Endothelial cell of umbilical vein (primary cell): ENCODE measurements around the gene RBMS3. TPM values are rescaled to one million over a fixed set of nuclear protein-coding genes. Genes with fewer than 3 reads are reported as not detected.

Source experiments
- BruUV-seq: library from RNA; stranded (reverse); fragments of 400-500 nt; replicated peaks from 2 replicates; lab custom pipeline; 2021; lab: Mats Ljungman, UMichigan
- CTCF ChIA-PET: fragments of 300-600, 350-600 bp; sonication (Branson Sonifier 250); formaldehyde crosslinking; loops from one replicate; lab custom pipeline; 2021; ENCODE audit warnings: antibody characterized with exemption, inconsistent platforms; lab: Charles Lee
- POLR2A ChIA-PET: fragments of 300-600, 350-600 bp; sonication (Branson Sonifier 250); formaldehyde crosslinking; loops from one replicate; lab custom pipeline; 2021; ENCODE audit warnings: antibody characterized with exemption, inconsistent platforms; lab: Charles Lee
- DNase-seq: peaks from one replicate; pipeline ENCODE4 v3.0.0-alpha.2; 2011; ENCODE audit warnings: low read depth, low spot score
- FAIRE-seq: peaks from 2 replicates; lab custom pipeline; 2011; peaks lifted over from hg19 to GRCh38; lab: Jason Lieb, UNC
- H2AFZ ChIP-seq: 2 replicates; pipeline ENCODE4 v1.6.0; 2012; ENCODE audit warnings: low read depth, low read length, control low read depth, inconsistent platforms
- H3K27ac ChIP-seq: 2 replicates; pipeline ENCODE4 v1.5.1; 2011; ENCODE audit warnings: low read depth, mild to moderate bottlenecking, control low read depth, low read length, moderate library complexity; ENCODE audit not compliant: insufficient read depth
- H3K27me3 ChIP-seq, 2 experiments: 2 replicates each; pipeline versions ENCODE4 v1.6.0 to v1.6.1; 2011; ENCODE audit warnings: low read length in 2 of 2, mixed read lengths in 1 of 2; ENCODE audit not compliant: control insufficient read depth in 2 of 2, insufficient read depth in 2 of 2
- H3K36me3 ChIP-seq, 2 experiments: 2 replicates in 1 of 2; 3 replicates in 1 of 2; pipeline ENCODE4 v1.5.1; 2011; ENCODE audit warnings: low read length in 2 of 2, mild to moderate bottlenecking in 1 of 2, moderate library complexity in 1 of 2; ENCODE audit not compliant: control insufficient read depth in 2 of 2, insufficient read depth in 2 of 2; ENCODE audit errors: extremely low read depth in 1 of 2
- H3K4me1 ChIP-seq: 3 replicates; pipeline ENCODE4 v1.5.1; 2011; ENCODE audit warnings: mild to moderate bottlenecking, low read length; ENCODE audit not compliant: control insufficient read depth, insufficient read depth; ENCODE audit errors: extremely low read depth
- H3K4me2 ChIP-seq: 2 replicates; pipeline ENCODE4 v1.6.1; 2011; ENCODE audit warnings: low read length, control low read depth, mixed read lengths; ENCODE audit not compliant: insufficient read depth
- H3K4me3 ChIP-seq, 3 experiments: fragments of 200-600 bp in 1 of 3; sonication (generic), shearing (Covaris generic) in 1 of 3; replicated peaks in 1 of 3; 2 replicates each; pipeline ENCODE4 v1.5.1; 2011 to 2016; ENCODE audit warnings: control low read depth in 3 of 3, low read length in 3 of 3, mild to moderate bottlenecking in 2 of 3, inconsistent platforms in 1 of 3, low read depth in 1 of 3, moderate library complexity in 1 of 3; ENCODE audit not compliant: insufficient read depth in 1 of 3
- H3K79me2 ChIP-seq: 2 replicates; pipeline ENCODE4 v1.6.0; 2012; ENCODE audit warnings: low read length, inconsistent platforms; ENCODE audit not compliant: control insufficient read depth, insufficient read depth
- H3K9ac ChIP-seq: replicated peaks from 2 replicates; pipeline ENCODE3; 2011; ENCODE audit warnings: low read length, control low read depth; ENCODE audit not compliant: insufficient read depth; ENCODE audit errors: extremely low read depth
- H3K9me1 ChIP-seq: replicated peaks from 3 replicates; pipeline ENCODE4 v1.6.0; 2011; ENCODE audit warnings: mild to moderate bottlenecking, low read length; ENCODE audit not compliant: control insufficient read depth, insufficient read depth; ENCODE audit errors: extremely low read depth
- H3K9me3 ChIP-seq: replicated peaks from 2 replicates; pipeline ENCODE4 v1.5.1; 2012; ENCODE audit warnings: low read length, inconsistent platforms; ENCODE audit not compliant: control insufficient read depth, insufficient read depth
- H4K20me1 ChIP-seq: replicated peaks from 2 replicates; pipeline ENCODE3; 2011; ENCODE audit warnings: mild to moderate bottlenecking, low read length; ENCODE audit not compliant: control insufficient read depth, insufficient read depth; ENCODE audit errors: extremely low read depth
- CTCF ChIP-seq, 2 donors: IDR thresholded peaks; 1 replicate in 1 of 2; 2 replicates in 1 of 2; pipeline ENCODE4 v1.5.1; 2011; ENCODE audit warnings: low read length in 2 of 2, mild to moderate bottlenecking in 2 of 2, moderate library complexity in 2 of 2, control low read depth in 1 of 2, inconsistent platforms in 1 of 2, low read depth in 1 of 2; ENCODE audit not compliant: insufficient read depth in 1 of 2; ENCODE audit errors: extremely low read depth in 1 of 2
- EZH2 ChIP-seq: IDR thresholded peaks from 2 replicates; pipeline ENCODE4 v1.6.1; 2012; ENCODE audit warnings: borderline replicate concordance, low read depth, mild to moderate bottlenecking, moderate library complexity, low read length, inconsistent platforms; ENCODE audit not compliant: severe bottlenecking
- FOS ChIP-seq: IDR thresholded peaks from 2 replicates; pipeline ENCODE4 v1.6.1; 2011; ENCODE audit warnings: mild to moderate bottlenecking, low read length, moderate library complexity, borderline replicate concordance; ENCODE audit not compliant: insufficient read depth
- GATA2 ChIP-seq: IDR thresholded peaks from 2 replicates; pipeline ENCODE4 v1.7.0; 2011; ENCODE audit warnings: low read depth, mild to moderate bottlenecking, moderate library complexity, mixed read lengths, low read length; ENCODE audit not compliant: insufficient read length, insufficient read depth
- JUN ChIP-seq: IDR thresholded peaks from 2 replicates; pipeline ENCODE4 v1.6.1; 2011; ENCODE audit warnings: borderline replicate concordance, low read depth; ENCODE audit not compliant: insufficient read length, insufficient read depth
- MAX ChIP-seq: IDR thresholded peaks from 2 replicates; pipeline ENCODE4 v1.6.1; 2011; ENCODE audit not compliant: insufficient read depth, insufficient read length
- MYC ChIP-seq: IDR thresholded peaks from one replicate; pipeline ENCODE4 v1.6.1; 2011; ENCODE audit warnings: mild to moderate bottlenecking, low read depth, low read length
- POLR2A ChIP-seq: IDR thresholded peaks from 2 replicates; pipeline ENCODE4 v1.6.1; 2012; ENCODE audit warnings: low read depth, mild to moderate bottlenecking, control low read depth, low read length
- POLR2AphosphoS5 ChIP-seq: IDR thresholded peaks from 2 replicates; pipeline ENCODE4 v1.6.1; 2012; ENCODE audit warnings: low read depth, mild to moderate bottlenecking, control low read depth, low read length, moderate library complexity; ENCODE audit not compliant: insufficient read depth
- dilution Hi-C: fragments of 300-500 bp; cut with MboI; formaldehyde crosslinking; loops from one replicate; pipeline ENCODE4 v1.15.0; 2019; ENCODE audit warnings: low sequenced_read_pairs; ENCODE audit not compliant: extremely low pct_ligation_motif_present
- intact Hi-C: fragments of 100-400 bp; cut with micrococcal nuclease; formaldehyde crosslinking; loops from one replicate; pipeline ENCODE4 v1.10.0; 2022
- polyA plus RNA-seq, 4 experiments: library from polyadenylated mRNA; depleted of rRNA in 3 of 4; stranded (reverse) in 3 of 4; unstranded in 1 of 4; fragments of >200 nt; gene quantifications; 2 replicates each; pipeline versions ENCODE4 v1.2.1 to v1.2.3, GENCODE V29; 2011 to 2012; ENCODE audit warnings: missing spikeins in 1 of 4
- total RNA-seq: library from RNA; stranded (reverse); gene quantifications from 2 replicates; pipeline ENCODE4 v1.2.3, GENCODE V29; 2021

Gene RBMS3
- total and polyA plus RNA-seq, 2 donors (not counting 3 experiments of a cell fraction or from before 2014, with no cell fraction given): 13.6 to 42.3 TPM

- Histone ChIP-seq H3K79me2 (no peaks in the 10 kb centered on the region), H4K20me1 (no peaks in the 10 kb centered on the region), H3K4me3 (no peak overlapping the region), H3K36me3 (no peaks in the 10 kb centered on the region), H2AFZ (no peak overlapping the region), H3K4me1 (peaks cover 23% of the 10 kb centered on the region), H3K9me1 (no peaks in the 10 kb centered on the region), H3K9me3 (no peaks in the 10 kb centered on the region), H3K27me3 (no peaks in the 10 kb centered on the region), H3K4me2 (no peak overlapping the region), H3K27ac (no peak overlapping the region), H3K9ac (no peak overlapping the region)
- DNase-seq: no peak
- ChIA-PET CTCF (no interaction called here), POLR2A (no interaction called here)
- BruUV-seq: no TSS peak
- no peak for FAIRE-seq
- TF ChIP-seq POLR2AphosphoS5: no peak
- TF ChIP-seq MAX: no peak
- TF ChIP-seq JUN: no peak
- no peak for TF ChIP-seq GATA2
- TF ChIP-seq FOS: no peak
- no peak for TF ChIP-seq CTCF (IDR thresholded peaks at IDR 0.05; ENCODE audit: extremely low read depth in 1 of 2, insufficient read depth in 1 of 2, low read depth in 1 of 2, low read length in 2 of 2)
- no peak for TF ChIP-seq POLR2A
- no peak for TF ChIP-seq MYC
- TF ChIP-seq EZH2: no peak
- dilution Hi-C loops: no loop called here
- intact Hi-C loops: no loop called here
Observed at GRCh38 chr3:29628795-29629194, 347.9 kb downstream of the RBMS3 start.
